ENCODE data around the gene STUB1. TPM values are rescaled to one million over a fixed set of nuclear protein-coding genes. Genes with fewer than 3 reads are reported as not detected.

The STUB1 gene
- total and polyA plus RNA-seq, 2 of the 8 experiments (the other 6 are each of a cell fraction or from before 2014, with no cell fraction given), result 89.9 to 103 TPM

- peaks cover 5 to 28% of the 10 kb centered on the region in 2 experiments for H4K20me1 ChIP-seq (replicated peaks in 1 of 2; ENCODE audit: control insufficient read depth in 1 of 2, insufficient read depth in 2 of 2, low read length in 2 of 2)
- TF ChIP-seq CTCF (IDR thresholded peaks at IDR 0.05; ENCODE audit: control extremely low read depth in 1 of 3, insufficient read depth in 1 of 3, low read depth in 1 of 3, low read length in 3 of 3) (no peak), FOSL1 (IDR thresholded peaks at IDR 0.05; ENCODE audit: insufficient read depth, low read depth, low read length) (no peak), RBBP5 (IDR thresholded peaks at IDR 0.05; ENCODE audit: borderline replicate concordance, low read depth, low read length) (no peak), YY1 (IDR thresholded peaks at IDR 0.05; ENCODE audit: low read depth, low read length) (no peak), BCL11A (IDR thresholded peaks at IDR 0.05; ENCODE audit: low read depth in 2 of 2, low read length in 2 of 2) (no peak), CBX8 (IDR thresholded peaks at IDR 0.05; ENCODE audit: borderline replicate concordance, low read depth, low read length) (no peak), E2F6 (IDR thresholded peaks at IDR 0.05) (no peak), CTBP2 (IDR thresholded peaks at IDR 0.05; ENCODE audit: borderline replicate concordance, insufficient read depth, insufficient read length, low read length) (no peak), TCF12 (IDR thresholded peaks at IDR 0.05; ENCODE audit: low read depth, low read length) (no peak)
Observed at GRCh38 chr16:673399-673991, 6.7 kb upstream of the STUB1 start.

More at GRCh38 chr16:673399-673991, 6.7 kb upstream of the STUB1 start:
- no peak overlapping the region for H2BK12ac ChIP-seq (ENCODE audit: low read depth, low read length)
- H3K36me3 ChIP-seq (ENCODE audit: control insufficient read depth in 2 of 4, insufficient read depth in 4 of 4, low read length in 3 of 4), result peaks cover 14 to 44% (median 33%) of the 10 kb centered on the region in 4 experiments
- H4K8ac ChIP-seq (ENCODE audit: extremely low read depth, insufficient read depth, low read length), result no peak overlapping the region
- H3K4me2 ChIP-seq (ENCODE audit: insufficient read depth in 1 of 2, low read depth in 2 of 2, low read length in 2 of 2), result no peak overlapping the region
- DNase-seq (ENCODE audit: low read depth in 1 of 2, low spot score in 2 of 2), result no peak
- H3K4me1 ChIP-seq (replicated peaks in 1 of 4; ENCODE audit: control insufficient read depth in 3 of 4, insufficient read depth in 4 of 4, low read length in 3 of 4), result peaks cover 0 to 29% (median 25%) of the 10 kb centered on the region in 4 experiments; a peak in 6 of 7 replicates
- H3K14ac ChIP-seq (ENCODE audit: insufficient read length), result no peak overlapping the region
- H3K27ac ChIP-seq (ENCODE audit: low read depth, low read length), result no peak overlapping the region
- CTCF ChIA-PET (ENCODE audit: partially characterized antibody), result interaction anchor here (0.9 to 12.0 kb wide), 8 partner anchors 13 to 281 kb away, joined by 3 to 75 read pairs (median 4); partner anchors contain the start of genes CIAO3 and WDR24
- peaks cover 0 to 2% (median 0%) of the 10 kb centered on the region in 4 experiments; a peak in 2 of 7 replicates for H3K27me3 ChIP-seq (replicated peaks in 1 of 4; ENCODE audit: control insufficient read depth in 3 of 4, extremely low read depth in 1 of 4, insufficient read depth in 3 of 4, low read length in 3 of 4)
- H3K23ac ChIP-seq (ENCODE audit: insufficient read length), result no peak overlapping the region
- H2BK120ac ChIP-seq (replicated peaks; ENCODE audit: low read depth, low read length), result no peak overlapping the region
- peaks cover 11% of the 10 kb centered on the region for H3K79me1 ChIP-seq (ENCODE audit: low read depth, low read length)
- peaks cover 12% of the 10 kb centered on the region for H3K23me2 ChIP-seq (ENCODE audit: low read depth, low read length)
- no peak overlapping the region for H4K5ac ChIP-seq (ENCODE audit: insufficient read length, low read depth, low read length)
- no peak overlapping the region for H2AK5ac ChIP-seq (ENCODE audit: low read depth, low read length)
- no peak overlapping the region for H3K56ac ChIP-seq (replicated peaks; ENCODE audit: insufficient read length, low read depth, low read length)
- FAIRE-seq, result no peak
- POLR2A ChIA-PET (ENCODE audit: partially characterized antibody), result interaction anchor here (0.7 to 17.4 kb wide), 8 partner anchors 5 to 44 kb away, joined by 3 to 214 read pairs (median 6); partner anchors contain the start of genes JMJD8, METRN, RHBDL1 and RHOT2
- no peak overlapping the region for H2BK5ac ChIP-seq (ENCODE audit: low read depth, low read length)
- H3K9me3 ChIP-seq (ENCODE audit: insufficient read depth in 2 of 2, low read depth in 1 of 2, low read length in 1 of 2), result no peaks in the 10 kb centered on the region
- WGBS, 2 experiments (ENCODE audit: extremely low coverage in 1 of 2, insufficient coverage in 1 of 2, insufficient read length in 1 of 2, insufficient replicate concordance in 2 of 2, low coverage in 1 of 2, low lambda C conversion rate in 2 of 2, missing lambda C conversion rate in 1 of 2), result 95% methylated on average over 18 of the region's 18 CpGs; no CpG with 5 or more reads in 1 of the 2 experiments
- no peak overlapping the region for H3K4ac ChIP-seq (replicated peaks; ENCODE audit: insufficient read length, low read depth, low read length)
- H2BK20ac ChIP-seq (ENCODE audit: low read length), result no peak overlapping the region
- H2BK15ac ChIP-seq (ENCODE audit: low read length), result no peak overlapping the region
- H3K18ac ChIP-seq (ENCODE audit: extremely low read depth, low read length), result no peak overlapping the region
- peaks cover 0 to 11% of the 10 kb centered on the region in 2 experiments; a peak in 1 of 4 replicates for H3K79me2 ChIP-seq (ENCODE audit: control insufficient read depth in 1 of 2, insufficient read depth in 2 of 2, low read length in 2 of 2)
- no peak overlapping the region for H2AFZ ChIP-seq (ENCODE audit: low read length)
- H3K9ac ChIP-seq (replicated peaks in 1 of 4; ENCODE audit: extremely low read depth in 1 of 4, low read depth in 3 of 4, low read length in 3 of 4), result no peak overlapping the region
- no peak overlapping the region for H3K4me3 ChIP-seq (ENCODE audit: extremely low read depth in 1 of 4, insufficient read depth in 2 of 4, low read depth in 3 of 4, low read length in 4 of 4)
- H4K91ac ChIP-seq (replicated peaks; ENCODE audit: insufficient read length, low read length), result no peak overlapping the region
